Chondrocyte (in vitro differentiated cells): ENCODE results near the gene SYT14. TPM values are rescaled to one million over a fixed set of nuclear protein-coding genes. Genes with fewer than 3 reads are reported as not detected.

Source experiments
- DNase-seq: peaks from one replicate; pipeline ENCODE4 v3.0.0; 2021; ENCODE audit warnings: mixed read lengths, low spot score
- H3K27ac Mint-ChIP-seq: one replicate; pipeline ENCODE4 v1.8.0; 2021; ENCODE audit warnings: mild to moderate bottlenecking, moderate library complexity, mixed read lengths; ENCODE audit not compliant: unreplicated experiment
- H3K27me3 Mint-ChIP-seq: 2 replicates; pipeline ENCODE4 v1.8.0; 2021; ENCODE audit warnings: low read depth, mixed read lengths
- H3K36me3 Mint-ChIP-seq: 2 replicates; pipeline ENCODE4 v1.8.0; 2021; ENCODE audit warnings: low read depth, mixed read lengths
- H3K4me1 Mint-ChIP-seq: 2 replicates; pipeline ENCODE4 v1.8.0; 2021; ENCODE audit warnings: low read depth, mild to moderate bottlenecking, mixed read lengths
- H3K4me3 Mint-ChIP-seq: one replicate; pipeline ENCODE4 v1.8.0; 2021; ENCODE audit warnings: mild to moderate bottlenecking, moderate library complexity, mixed read lengths; ENCODE audit not compliant: unreplicated experiment
- H3K9me3 Mint-ChIP-seq: 2 replicates; pipeline ENCODE4 v1.8.0; 2021; ENCODE audit warnings: low read depth, mixed read lengths
- total RNA-seq: library from RNA; stranded (reverse); gene quantifications from 3 replicates; pipeline ENCODE4 v1.2.1, GENCODE V29; 2021
- TF ChIP-seq, protein P1 (sequence below): fragments of 200-600 bp; sonication (generic); IDR thresholded peaks from 2 replicates; pipeline ENCODE4 v1.5.0; 2021; ENCODE audit warnings: antibody characterized with exemption, mild to moderate bottlenecking, moderate library complexity

Gene SYT14
- total RNA-seq, 1 donor from 2014 or later = 1.0 TPM

DNA sequence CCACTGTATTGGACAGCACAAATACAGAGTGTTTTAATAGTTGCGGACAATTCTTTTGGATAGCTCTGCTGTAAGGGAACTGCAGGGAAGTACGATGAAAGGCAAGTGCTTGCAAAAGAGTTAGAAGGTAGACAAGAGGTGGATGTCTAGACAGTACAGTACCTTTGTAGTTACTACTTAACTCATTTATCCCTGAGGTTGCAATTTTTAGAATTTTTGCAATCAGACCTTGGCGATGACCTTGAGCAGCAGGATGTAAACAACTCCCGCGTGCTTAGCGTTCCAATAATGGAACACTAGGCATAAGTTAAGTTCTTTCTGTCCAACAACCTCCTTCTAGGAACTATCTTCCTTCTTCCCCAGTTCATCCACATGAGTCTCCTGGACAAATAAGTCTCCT lies 1.9 kb upstream of the SYT14 start:
- DNase-seq = no peak
- H3K4me3 Mint-ChIP-seq = no peak overlapping the region
- H3K27ac Mint-ChIP-seq = no peak overlapping the region
- H3K9me3 Mint-ChIP-seq = no peaks in the 10 kb centered on the region
- H3K27me3 Mint-ChIP-seq = peaks cover 58% of the 10 kb centered on the region
- peaks cover 9% of the 10 kb centered on the region for H3K4me1 Mint-ChIP-seq
- no peaks in the 10 kb centered on the region for H3K36me3 Mint-ChIP-seq
- TF ChIP-seq, protein P1, sequence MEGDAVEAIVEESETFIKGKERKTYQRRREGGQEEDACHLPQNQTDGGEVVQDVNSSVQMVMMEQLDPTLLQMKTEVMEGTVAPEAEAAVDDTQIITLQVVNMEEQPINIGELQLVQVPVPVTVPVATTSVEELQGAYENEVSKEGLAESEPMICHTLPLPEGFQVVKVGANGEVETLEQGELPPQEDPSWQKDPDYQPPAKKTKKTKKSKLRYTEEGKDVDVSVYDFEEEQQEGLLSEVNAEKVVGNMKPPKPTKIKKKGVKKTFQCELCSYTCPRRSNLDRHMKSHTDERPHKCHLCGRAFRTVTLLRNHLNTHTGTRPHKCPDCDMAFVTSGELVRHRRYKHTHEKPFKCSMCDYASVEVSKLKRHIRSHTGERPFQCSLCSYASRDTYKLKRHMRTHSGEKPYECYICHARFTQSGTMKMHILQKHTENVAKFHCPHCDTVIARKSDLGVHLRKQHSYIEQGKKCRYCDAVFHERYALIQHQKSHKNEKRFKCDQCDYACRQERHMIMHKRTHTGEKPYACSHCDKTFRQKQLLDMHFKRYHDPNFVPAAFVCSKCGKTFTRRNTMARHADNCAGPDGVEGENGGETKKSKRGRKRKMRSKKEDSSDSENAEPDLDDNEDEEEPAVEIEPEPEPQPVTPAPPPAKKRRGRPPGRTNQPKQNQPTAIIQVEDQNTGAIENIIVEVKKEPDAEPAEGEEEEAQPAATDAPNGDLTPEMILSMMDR = no peak

DNA sequence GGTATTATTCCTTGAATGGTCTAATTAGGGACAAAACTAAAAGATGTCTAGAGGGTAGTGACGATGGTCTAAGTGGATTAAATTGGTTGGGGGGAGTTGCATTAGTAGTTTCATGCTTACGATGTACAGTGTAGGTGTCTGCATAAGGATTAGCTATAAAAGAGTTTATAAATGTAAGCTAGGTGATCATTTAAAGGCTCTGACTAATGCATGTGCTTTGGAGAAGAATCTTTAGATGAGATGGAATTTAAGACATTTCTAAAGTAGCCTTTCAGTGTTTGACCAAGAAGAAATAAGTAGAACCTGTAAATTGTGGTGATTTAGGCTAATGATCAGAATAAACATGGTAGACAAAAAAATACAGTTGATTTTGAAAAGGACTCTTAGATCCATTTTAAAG lies 7.4 kb downstream of the SYT14 start:
- H3K4me1 Mint-ChIP-seq = no peaks in the 10 kb centered on the region

DNA sequence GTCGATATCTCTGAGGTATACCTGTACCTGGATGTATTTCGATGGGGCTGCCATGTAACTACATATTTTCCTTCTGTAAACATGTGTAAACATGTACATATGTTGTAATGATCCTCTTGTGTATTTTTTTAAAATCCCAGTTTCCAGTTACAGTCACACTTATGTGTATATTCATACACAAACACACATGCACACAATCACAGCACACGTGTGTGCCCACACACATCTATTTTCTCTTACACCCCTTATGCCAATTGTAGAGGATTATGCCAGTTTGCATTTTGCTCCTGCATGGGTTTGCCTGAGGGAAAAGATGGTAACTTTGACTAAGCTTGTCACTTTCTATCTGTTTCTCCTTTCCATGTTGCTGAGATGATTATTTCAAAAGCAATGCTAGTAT lies 10.1 kb downstream of the SYT14 start:
- no peaks in the 10 kb centered on the region for H3K9me3 Mint-ChIP-seq
- H3K27me3 Mint-ChIP-seq = peaks cover 30% of the 10 kb centered on the region
- peaks cover 1% of the 10 kb centered on the region for H3K36me3 Mint-ChIP-seq
- no peak overlapping the region for H3K27ac Mint-ChIP-seq
- TF ChIP-seq, protein P1 = no peak
- H3K4me1 Mint-ChIP-seq = no peaks in the 10 kb centered on the region
- no peak for DNase-seq
- no peak overlapping the region for H3K4me3 Mint-ChIP-seq

More for the DNA sequence above, 7.4 kb downstream of the SYT14 start:
- Mint-ChIP-seq H3K36me3 (no peaks in the 10 kb centered on the region), H3K9me3 (no peaks in the 10 kb centered on the region), H3K27ac (no peak overlapping the region), H3K4me3 (no peak overlapping the region), H3K27me3 (peaks cover 35% of the 10 kb centered on the region)
- TF ChIP-seq, protein P1 = no peak
- no peak for DNase-seq

DNA sequence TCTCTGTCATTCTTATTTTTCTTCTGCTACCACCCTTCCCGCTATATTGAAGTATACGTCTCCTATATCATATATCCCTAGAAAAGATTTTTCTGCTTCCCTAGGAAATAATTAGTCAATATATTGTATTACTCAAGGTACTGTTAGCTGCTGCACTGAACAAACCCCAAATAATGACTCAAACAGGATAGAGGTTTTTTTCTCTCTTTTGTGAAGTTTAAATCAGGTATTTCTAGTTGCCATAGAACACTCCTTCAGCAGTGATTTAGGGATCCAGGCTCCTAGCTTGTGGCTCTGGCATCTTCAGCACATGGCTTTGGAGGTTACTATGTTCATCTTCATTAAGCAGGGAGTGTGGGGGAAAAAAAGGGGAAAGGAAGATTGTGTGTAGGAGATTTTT lies 18.1 kb downstream of the SYT14 start:
- Mint-ChIP-seq H3K27ac (no peak overlapping the region), H3K4me3 (no peak overlapping the region), H3K9me3 (no peaks in the 10 kb centered on the region), H3K27me3 (peaks cover 41% of the 10 kb centered on the region), H3K4me1 (no peaks in the 10 kb centered on the region), H3K36me3 (peaks cover 1% of the 10 kb centered on the region)
- DNase-seq = no peak
- TF ChIP-seq, protein P1 = no peak

DNA sequence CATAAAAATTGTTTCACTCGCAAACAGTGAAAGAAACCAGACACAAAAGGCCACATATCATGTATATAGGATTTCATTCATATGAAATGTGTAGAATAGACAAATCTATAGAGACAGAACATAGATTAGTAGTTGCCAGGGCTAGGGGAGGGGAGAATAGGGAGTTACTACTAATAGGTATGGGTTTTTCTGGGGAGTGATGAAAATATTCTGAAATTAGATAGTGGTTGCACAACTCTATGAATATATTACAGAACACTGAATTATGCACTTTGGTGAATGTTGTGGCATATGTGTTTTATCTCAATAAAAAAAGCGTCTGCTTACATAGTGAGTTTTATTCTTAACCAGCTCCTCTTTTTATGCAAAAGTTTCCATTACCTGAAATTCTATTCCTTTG lies 21.6 kb downstream of the SYT14 start:
- Mint-ChIP-seq H3K4me1 (no peaks in the 10 kb centered on the region), H3K9me3 (no peaks in the 10 kb centered on the region), H3K36me3 (no peaks in the 10 kb centered on the region), H3K27me3 (peaks cover 34% of the 10 kb centered on the region), H3K4me3 (no peak overlapping the region), H3K27ac (no peak overlapping the region)
- no peak for DNase-seq
- TF ChIP-seq, protein P1 = no peak
